ENCODE measurements around the gene USF1. TPM values are rescaled to one million over a fixed set of nuclear protein-coding genes. Genes with fewer than 3 reads are reported as not detected.
A peak's percentile ranks its signal among the peaks of the same experiment; 100 is the strongest.
"Not testable (repeated sequence)": the region's sequence is repeated elsewhere in the genome, so short reads cannot be mapped to it uniquely, and the experiment has no call there.

USF1 gene
- total RNA-seq, 1 experiment from 2014 or later: 61.2 TPM

DNA sequence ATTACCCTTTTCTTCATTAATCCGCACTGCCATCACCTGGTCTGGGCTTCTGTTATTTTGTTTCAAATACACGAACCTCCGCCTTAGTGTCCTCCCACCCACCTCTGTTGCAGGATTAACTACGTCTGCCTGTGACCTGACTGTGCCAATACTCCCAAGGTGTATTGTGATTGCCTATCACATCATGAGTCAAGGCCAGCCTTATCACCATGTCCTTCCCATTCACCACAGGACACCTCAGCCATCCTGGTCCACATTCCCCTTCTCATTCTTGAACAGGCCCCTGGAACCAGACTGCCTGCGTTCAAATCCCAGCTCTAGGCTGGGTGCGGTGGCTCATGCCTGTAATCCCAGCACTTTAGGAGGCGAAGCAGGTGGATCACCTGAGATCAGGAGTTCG, 39.2 kb downstream of the USF1 start:
- H3K27ac ChIP-seq (ENCODE audit: low read length): no peak overlapping the region
- no peaks in the 10 kb centered on the region for H3K9me2 ChIP-seq (replicated peaks; ENCODE audit: insufficient read depth, low read length)
- no peaks in the 10 kb centered on the region for H3K36me3 ChIP-seq (ENCODE audit: insufficient read depth, low read length)
- H3K9ac ChIP-seq (ENCODE audit: low read length): no peak overlapping the region
- H3K79me2 ChIP-seq (ENCODE audit: low read length): no peaks in the 10 kb centered on the region
- H3K4me3 ChIP-seq (ENCODE audit: low read length): no peak overlapping the region
- no peaks in the 10 kb centered on the region for H3K4me1 ChIP-seq (ENCODE audit: low read length)
- no peak overlapping the region for H2AFZ ChIP-seq (ENCODE audit: low read length)
- H4K20me1 ChIP-seq (ENCODE audit: insufficient read depth, low read depth, low read length): no peaks in the 10 kb centered on the region
- no peaks in the 10 kb centered on the region for H3K9me3 ChIP-seq (ENCODE audit: low read length)
- H3K4me2 ChIP-seq (ENCODE audit: low read depth, low read length, poor library complexity, severe bottlenecking): no peak overlapping the region
- no peaks in the 10 kb centered on the region for H3K27me3 ChIP-seq (ENCODE audit: low read length)
- no peak for DNase-seq

DNA sequence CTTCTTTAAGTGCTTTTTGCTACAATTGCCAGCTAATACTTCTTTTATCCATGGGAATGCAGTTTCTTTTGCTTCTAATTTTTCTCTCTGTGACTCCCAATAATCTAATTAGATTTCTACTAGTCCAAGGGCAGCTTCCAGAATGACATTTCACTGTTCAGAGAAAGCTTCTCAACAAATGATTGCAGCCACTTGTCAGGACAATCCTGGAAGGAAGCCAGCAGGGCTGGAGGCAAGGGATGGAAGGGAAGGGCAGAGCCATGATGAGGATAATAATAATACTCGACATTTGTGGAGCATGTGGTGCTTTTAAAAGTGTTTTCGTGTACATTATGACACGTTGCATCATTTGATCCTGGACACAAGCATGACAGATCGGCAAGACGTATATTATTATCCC, 44.3 kb downstream of the USF1 start:
- H3K4me2 ChIP-seq (ENCODE audit: low read depth, low read length, poor library complexity, severe bottlenecking): no peak overlapping the region
- no peaks in the 10 kb centered on the region for H3K36me3 ChIP-seq (ENCODE audit: insufficient read depth, low read length)
- H3K9me2 ChIP-seq (replicated peaks; ENCODE audit: insufficient read depth, low read length): no peaks in the 10 kb centered on the region
- H3K27me3 ChIP-seq (ENCODE audit: low read length): no peaks in the 10 kb centered on the region
- no peak overlapping the region for H3K4me3 ChIP-seq (ENCODE audit: low read length)
- H3K4me1 ChIP-seq (ENCODE audit: low read length): no peaks in the 10 kb centered on the region
- H3K9me3 ChIP-seq (ENCODE audit: low read length): no peaks in the 10 kb centered on the region
- H4K20me1 ChIP-seq (ENCODE audit: insufficient read depth, low read depth, low read length): no peaks in the 10 kb centered on the region
- H2AFZ ChIP-seq (ENCODE audit: low read length): no peak overlapping the region
- no peaks in the 10 kb centered on the region for H3K79me2 ChIP-seq (ENCODE audit: low read length)
- DNase-seq: no peak
- no peak overlapping the region for H3K27ac ChIP-seq (ENCODE audit: low read length)
- H3K9ac ChIP-seq (ENCODE audit: low read length): no peak overlapping the region

DNA sequence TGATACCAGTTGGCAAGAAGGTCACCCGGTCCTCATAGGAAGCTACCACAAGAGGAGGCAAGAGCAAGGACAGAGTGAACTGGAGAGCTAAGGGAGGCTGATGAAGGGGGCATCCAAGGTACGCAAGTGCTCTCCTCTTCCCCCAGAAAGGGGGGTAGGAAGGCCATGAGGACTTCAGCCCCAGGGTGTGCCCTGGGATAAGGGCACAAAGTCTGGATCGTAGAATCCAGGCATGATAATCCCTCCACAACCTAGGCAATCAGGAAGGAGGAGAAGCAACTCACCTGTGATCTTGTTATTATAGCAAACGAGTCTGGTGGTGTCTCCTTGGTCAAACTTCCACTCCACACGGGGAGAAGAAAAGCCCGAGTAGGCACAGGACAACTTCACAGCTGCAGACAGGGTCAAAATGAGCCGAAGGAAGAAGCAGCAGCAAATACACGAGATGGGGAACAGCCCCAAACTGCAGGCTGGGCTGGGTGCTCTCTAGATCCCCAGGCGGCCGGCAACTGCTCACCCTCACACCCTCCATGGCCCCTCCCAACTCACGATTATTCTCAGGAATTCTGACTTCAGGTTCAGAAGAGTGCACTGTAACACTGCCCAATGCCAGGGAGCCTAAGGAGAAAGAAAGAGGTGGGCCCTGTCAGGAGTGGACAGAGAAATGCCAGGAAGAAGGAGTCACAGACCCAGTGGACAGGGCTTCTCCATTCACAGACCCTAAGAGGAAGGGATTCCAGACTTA, 44.9 kb downstream of the USF1 start:
- no peak overlapping the region for H3K4me3 ChIP-seq (ENCODE audit: low read length)
- no peak overlapping the region for H3K9ac ChIP-seq (ENCODE audit: low read length)
- H3K9me2 ChIP-seq (replicated peaks; ENCODE audit: insufficient read depth, low read length): no peaks in the 10 kb centered on the region
- H3K27ac ChIP-seq (ENCODE audit: low read length): no peak overlapping the region
- H3K27me3 ChIP-seq (ENCODE audit: low read length): no peaks in the 10 kb centered on the region
- no peak for DNase-seq
- H3K36me3 ChIP-seq (ENCODE audit: insufficient read depth, low read length): no peaks in the 10 kb centered on the region
- H3K9me3 ChIP-seq (ENCODE audit: low read length): no peaks in the 10 kb centered on the region
- no peaks in the 10 kb centered on the region for H3K79me2 ChIP-seq (ENCODE audit: low read length)
- H2AFZ ChIP-seq (ENCODE audit: low read length): no peak overlapping the region
- no peaks in the 10 kb centered on the region for H4K20me1 ChIP-seq (ENCODE audit: insufficient read depth, low read depth, low read length)
- H3K4me2 ChIP-seq (ENCODE audit: low read depth, low read length, poor library complexity, severe bottlenecking): no peak overlapping the region
- H3K4me1 ChIP-seq (ENCODE audit: low read length): no peaks in the 10 kb centered on the region

DNA sequence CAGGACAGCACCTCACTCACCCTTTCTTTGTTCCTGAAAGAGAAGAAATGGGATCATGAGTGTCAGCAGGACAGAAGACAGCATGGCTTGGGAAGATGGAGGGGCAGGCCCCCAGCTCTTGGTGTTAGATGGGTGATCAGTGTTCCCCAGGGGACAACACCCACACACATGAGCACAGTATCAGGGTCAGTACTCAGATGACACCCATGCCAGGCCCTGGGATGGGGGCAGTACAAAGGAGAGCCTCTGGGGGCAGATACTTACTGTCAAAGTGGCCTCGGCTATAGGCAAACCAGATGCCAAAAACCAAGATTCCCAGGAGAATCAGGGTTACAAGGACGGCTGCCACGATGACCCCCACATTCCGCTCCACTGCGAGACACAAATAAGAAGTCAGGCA, 46.4 kb downstream of the USF1 start:
- no peaks in the 10 kb centered on the region for H3K9me2 ChIP-seq (replicated peaks; ENCODE audit: insufficient read depth, low read length)
- no peak overlapping the region for H3K27ac ChIP-seq (ENCODE audit: low read length)
- DNase-seq: no peak

DNA sequence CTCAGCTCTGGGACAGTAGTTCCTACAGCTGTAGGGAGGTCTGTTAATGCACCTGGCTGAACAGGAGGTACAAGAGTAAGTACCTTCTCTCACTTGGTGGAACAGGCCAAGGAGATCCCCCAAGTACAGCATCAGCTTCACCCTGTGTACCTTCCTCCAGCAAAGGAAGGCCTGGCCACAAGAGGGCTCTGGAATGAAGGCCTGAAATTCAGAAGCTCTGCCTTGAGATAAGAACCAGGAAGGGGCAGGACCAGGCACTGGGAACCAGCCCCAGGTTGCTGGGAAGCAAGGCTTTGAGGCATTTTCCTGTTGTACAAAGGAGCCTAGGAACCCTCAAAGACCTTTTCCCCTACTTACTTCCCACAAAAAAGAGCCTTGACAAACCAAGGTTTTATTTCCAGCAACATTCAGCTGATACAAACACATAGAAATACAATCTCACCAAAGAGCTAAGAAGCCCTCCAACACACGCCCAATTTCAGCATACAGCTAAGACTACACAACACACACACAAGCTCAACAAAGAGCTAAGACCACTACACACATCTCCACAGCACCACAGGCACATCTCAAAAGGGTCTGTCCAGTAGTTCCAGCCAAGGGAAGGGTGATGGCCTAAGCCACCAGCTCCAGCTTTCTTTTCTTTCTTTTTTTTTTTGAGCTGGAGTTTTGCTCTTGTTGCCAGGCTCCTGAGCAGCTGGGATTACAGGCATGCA, 48.3 kb downstream of the USF1 start:
- Histone ChIP-seq H3K27ac (ENCODE audit: low read length) (no peak overlapping the region), H2AFZ (ENCODE audit: low read length) (peak overlapping the region; percentile 55; the same call in 1 of the 2 replicates)
- peak; percentile 82 for DNase-seq

More for the DNA sequence above, 46.4 kb downstream of the USF1 start:
- H3K4me1 ChIP-seq (ENCODE audit: low read length): no peaks in the 10 kb centered on the region
- H3K4me2 ChIP-seq (ENCODE audit: low read depth, low read length, poor library complexity, severe bottlenecking): no peak overlapping the region
- no peaks in the 10 kb centered on the region for H3K79me2 ChIP-seq (ENCODE audit: low read length)
- H3K9ac ChIP-seq (ENCODE audit: low read length): no peak overlapping the region
- H2AFZ ChIP-seq (ENCODE audit: low read length): no peak overlapping the region
- H3K36me3 ChIP-seq (ENCODE audit: insufficient read depth, low read length): no peaks in the 10 kb centered on the region
- H3K4me3 ChIP-seq (ENCODE audit: low read length): no peak overlapping the region
- no peaks in the 10 kb centered on the region for H3K9me3 ChIP-seq (ENCODE audit: low read length)
- no peaks in the 10 kb centered on the region for H3K27me3 ChIP-seq (ENCODE audit: low read length)
- H4K20me1 ChIP-seq (ENCODE audit: insufficient read depth, low read depth, low read length): no peaks in the 10 kb centered on the region

DNA sequence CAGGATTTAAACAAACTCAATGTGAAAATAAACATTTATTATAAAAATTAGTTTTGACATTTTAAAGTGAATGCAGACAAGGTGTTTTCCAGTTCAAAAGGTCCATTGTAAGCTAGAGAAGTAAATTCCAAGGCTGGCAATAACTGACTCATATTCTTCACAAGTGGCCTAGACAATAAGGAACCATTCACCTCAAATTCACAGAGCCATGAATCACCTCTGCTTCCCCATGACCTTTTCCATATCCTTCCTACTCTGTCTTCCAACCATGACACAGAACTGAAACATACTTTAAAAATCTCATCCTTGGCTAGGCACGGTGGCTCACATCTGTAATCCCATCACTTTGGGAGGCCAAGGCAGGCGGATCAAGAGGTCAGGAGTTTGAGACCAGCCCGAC, 49.6 kb downstream of the USF1 start:
- H4K20me1 ChIP-seq (ENCODE audit: insufficient read depth, low read depth, low read length): no peaks in the 10 kb centered on the region
- no peak overlapping the region for H3K9ac ChIP-seq (ENCODE audit: low read length)
- H3K9me2 ChIP-seq (replicated peaks; ENCODE audit: insufficient read depth, low read length): no peaks in the 10 kb centered on the region
- no peak overlapping the region for H3K4me2 ChIP-seq (ENCODE audit: low read depth, low read length, poor library complexity, severe bottlenecking)
- no peaks in the 10 kb centered on the region for H3K36me3 ChIP-seq (ENCODE audit: insufficient read depth, low read length)
- H3K9me3 ChIP-seq (ENCODE audit: low read length): no peaks in the 10 kb centered on the region
- H3K4me3 ChIP-seq (ENCODE audit: low read length): no peak overlapping the region
- H3K27ac ChIP-seq (ENCODE audit: low read length): no peak overlapping the region
- H3K4me1 ChIP-seq (ENCODE audit: low read length): no peaks in the 10 kb centered on the region
- no peak overlapping the region for H2AFZ ChIP-seq (ENCODE audit: low read length)
- H3K27me3 ChIP-seq (ENCODE audit: low read length): no peaks in the 10 kb centered on the region
- H3K79me2 ChIP-seq (ENCODE audit: low read length): no peaks in the 10 kb centered on the region
- DNase-seq: no peak

More for the DNA sequence above, 48.3 kb downstream of the USF1 start:
- H3K9me2 ChIP-seq (replicated peaks; ENCODE audit: insufficient read depth, low read length): no peaks in the 10 kb centered on the region
- no peaks in the 10 kb centered on the region for H4K20me1 ChIP-seq (ENCODE audit: insufficient read depth, low read depth, low read length)
- H3K4me2 ChIP-seq (ENCODE audit: low read depth, low read length, poor library complexity, severe bottlenecking): no peak overlapping the region
- H3K9ac ChIP-seq (ENCODE audit: low read length): no peak overlapping the region
- no peak overlapping the region for H3K4me3 ChIP-seq (ENCODE audit: low read length)
- H3K79me2 ChIP-seq (ENCODE audit: low read length): no peaks in the 10 kb centered on the region
- H3K27me3 ChIP-seq (ENCODE audit: low read length): no peaks in the 10 kb centered on the region
- no peaks in the 10 kb centered on the region for H3K36me3 ChIP-seq (ENCODE audit: insufficient read depth, low read length)
- no peaks in the 10 kb centered on the region for H3K9me3 ChIP-seq (ENCODE audit: low read length)
- H3K4me1 ChIP-seq (ENCODE audit: low read length): no peaks in the 10 kb centered on the region

DNA sequence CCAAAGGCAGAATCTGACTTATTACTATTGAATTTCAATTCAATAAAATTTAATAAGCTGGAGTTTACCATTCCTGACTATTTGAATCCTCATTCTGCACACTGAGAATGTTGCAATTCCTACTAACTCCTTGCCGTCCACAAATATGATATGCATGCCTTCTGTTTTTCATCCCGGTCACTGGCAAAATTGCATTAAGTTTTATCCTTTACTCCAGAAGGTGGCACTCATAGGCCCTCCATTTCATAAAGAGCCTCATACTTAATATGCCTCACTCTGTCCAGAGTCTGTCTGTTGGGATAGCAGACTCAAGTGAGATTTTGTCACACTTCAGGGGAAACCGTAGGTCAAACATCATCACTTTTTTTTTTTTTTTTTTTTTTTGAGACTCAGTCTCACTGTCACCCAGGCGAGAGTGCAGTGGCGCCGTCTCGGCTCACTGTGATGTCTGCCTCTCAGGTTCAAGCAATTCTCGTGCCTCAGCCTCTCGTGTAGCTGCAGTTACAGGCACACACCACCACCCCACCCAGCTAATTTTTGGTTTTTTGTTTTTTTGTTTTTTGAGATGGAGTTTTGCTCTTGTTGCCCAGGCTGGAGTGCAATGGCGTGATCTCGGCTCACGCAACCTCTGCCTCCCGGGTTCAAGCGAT, 52.1 kb downstream of the USF1 start:
- no peaks in the 10 kb centered on the region for H3K9me3 ChIP-seq (ENCODE audit: low read length)
- no peak overlapping the region for H3K9ac ChIP-seq (ENCODE audit: low read length)
- H3K4me1 ChIP-seq (ENCODE audit: low read length): 0 out of 2 replicates have a peak, but pooled peaks cover 2% of the 10 kb centered on the region
- peak; percentile 53 for DNase-seq
- no peak overlapping the region for H3K27ac ChIP-seq (ENCODE audit: low read length)
- H4K20me1 ChIP-seq (ENCODE audit: insufficient read depth, low read depth, low read length): no peaks in the 10 kb centered on the region
- H3K9me2 ChIP-seq (replicated peaks; ENCODE audit: insufficient read depth, low read length): no peaks in the 10 kb centered on the region
- no peaks in the 10 kb centered on the region for H3K27me3 ChIP-seq (ENCODE audit: low read length)
- H2AFZ ChIP-seq (ENCODE audit: low read length): no peak overlapping the region
- H3K79me2 ChIP-seq (ENCODE audit: low read length): no peaks in the 10 kb centered on the region
- no peak overlapping the region for H3K4me2 ChIP-seq (ENCODE audit: low read depth, low read length, poor library complexity, severe bottlenecking)
- no peak overlapping the region for H3K4me3 ChIP-seq (ENCODE audit: low read length)
- H3K36me3 ChIP-seq (ENCODE audit: insufficient read depth, low read length): no peaks in the 10 kb centered on the region

DNA sequence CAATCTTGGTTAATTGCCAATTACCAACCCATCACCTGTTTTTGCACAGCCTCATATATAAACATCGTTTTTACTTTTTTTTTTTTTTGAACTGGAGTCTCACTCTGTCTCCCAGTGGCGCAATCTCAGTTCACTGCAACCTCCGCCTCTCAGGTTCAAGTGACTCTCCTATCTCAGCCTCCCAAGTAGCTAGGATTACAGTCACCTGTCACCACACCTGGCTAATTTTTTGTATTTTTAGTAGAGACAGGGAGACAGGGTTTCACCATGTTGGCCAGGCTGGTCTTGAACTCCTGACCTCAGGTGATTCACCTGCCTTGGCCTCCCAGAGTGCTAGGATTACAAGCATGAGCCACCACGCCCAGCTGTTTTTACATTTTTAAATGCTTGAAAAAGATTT, 53.7 kb downstream of the USF1 start:
- not testable (repeated sequence) for H2AFZ ChIP-seq (ENCODE audit: low read length); H3K4me2 ChIP-seq (ENCODE audit: low read depth, low read length, poor library complexity, severe bottlenecking); H3K36me3 ChIP-seq (ENCODE audit: insufficient read depth, low read length); H4K20me1 ChIP-seq (ENCODE audit: insufficient read depth, low read depth, low read length); H3K9ac ChIP-seq (ENCODE audit: low read length); H3K79me2 ChIP-seq (ENCODE audit: low read length); H3K9me2 ChIP-seq (replicated peaks; ENCODE audit: insufficient read depth, low read length); H3K4me3 ChIP-seq (ENCODE audit: low read length); DNase-seq; H3K4me1 ChIP-seq (ENCODE audit: low read length); H3K27me3 ChIP-seq (ENCODE audit: low read length); H3K9me3 ChIP-seq (ENCODE audit: low read length); H3K27ac ChIP-seq (ENCODE audit: low read length)

Data from Karpas-422 (cell line).